ENCODE measurements around the gene KRT73. TPM values are rescaled to one million over a fixed set of nuclear protein-coding genes. Genes with fewer than 3 reads are reported as not detected.

The KRT73 gene
- total RNA-seq, 1 donor from 2014 or later = not detected

- ATAC-seq (ENCODE audit: low read depth) (no peak), DNase-seq (no peak)
- no peaks in the 10 kb centered on the region for H3K9me3 Mint-ChIP-seq
- H3K27ac Mint-ChIP-seq = no peak overlapping the region
- CTCF ChIA-PET = no interaction called here
- TF ChIP-seq CTCF (IDR thresholded peaks at IDR 0.05) = no peak
- no peaks in the 10 kb centered on the region for H3K36me3 Mint-ChIP-seq (ENCODE audit: low read depth)
- no peak overlapping the region for H3K4me3 Mint-ChIP-seq
- POLR2A ChIA-PET = no interaction called here
- H3K27me3 Mint-ChIP-seq = peaks cover 13% of the 10 kb centered on the region
- intact Hi-C loops (cut with micrococcal nuclease) = no loop called here
- H3K4me1 Mint-ChIP-seq = no peaks in the 10 kb centered on the region
Observed at GRCh38 chr12:52577316-52577715, 41.0 kb downstream of the KRT73 start.

- TF ChIP-seq CTCF (IDR thresholded peaks at IDR 0.05) = no peak
- ATAC-seq (ENCODE audit: low read depth) (no peak), DNase-seq (no peak)
- no peak overlapping the region for H3K4me3 Mint-ChIP-seq
- intact Hi-C loops (cut with micrococcal nuclease) = no loop called here
- POLR2A ChIA-PET = no interaction called here
- no peaks in the 10 kb centered on the region for H3K9me3 Mint-ChIP-seq
- peaks cover 15% of the 10 kb centered on the region for H3K27me3 Mint-ChIP-seq
- CTCF ChIA-PET = no interaction called here
- no peak overlapping the region for H3K27ac Mint-ChIP-seq
- no peaks in the 10 kb centered on the region for H3K4me1 Mint-ChIP-seq
- H3K36me3 Mint-ChIP-seq (ENCODE audit: low read depth) = no peaks in the 10 kb centered on the region
Observed at GRCh38 chr12:52575948-52576347, 42.4 kb downstream of the KRT73 start.

GRCh38 chr12:52575256-52575655, 43.1 kb downstream of the KRT73 start:
- TF ChIP-seq CTCF (IDR thresholded peaks at IDR 0.05) = no peak
- Mint-ChIP-seq H3K27ac (no peak overlapping the region), H3K9me3 (no peaks in the 10 kb centered on the region), H3K4me3 (no peak overlapping the region), H3K4me1 (no peaks in the 10 kb centered on the region), H3K27me3 (peaks cover 14% of the 10 kb centered on the region), H3K36me3 (ENCODE audit: low read depth) (no peaks in the 10 kb centered on the region)
- CTCF ChIA-PET = interaction anchor here (0.6 kb wide), 1 partner anchor 444 kb away, joined by 3 read pairs; no protein-coding TSS in a partner anchor
- DNase-seq (no peak), ATAC-seq (ENCODE audit: low read depth) (no peak)
- intact Hi-C loops (cut with micrococcal nuclease) = no loop called here
- POLR2A ChIA-PET = no interaction called here

- no peak for TF ChIP-seq CTCF (IDR thresholded peaks at IDR 0.05)
Observed at GRCh38 chr12:52573743-52574142, 44.6 kb downstream of the KRT73 start, which contains the start of gene KRT74. Gene KRT74, minus strand, starts transcription at chr12:52573843. Its CDS starts 66 bp downstream, at chr12:52573777.

GRCh38 chr12:52573306-52573705, 45.1 kb downstream of the KRT73 start:
- peaks cover 14% of the 10 kb centered on the region for H3K27me3 Mint-ChIP-seq
- no peaks in the 10 kb centered on the region for H3K9me3 Mint-ChIP-seq
- intact Hi-C loops (cut with micrococcal nuclease) = no loop called here
- H3K4me1 Mint-ChIP-seq = no peaks in the 10 kb centered on the region
- DNase-seq (no peak), ATAC-seq (ENCODE audit: low read depth) (no peak)
- no peak overlapping the region for H3K4me3 Mint-ChIP-seq
- no peak overlapping the region for H3K27ac Mint-ChIP-seq
- TF ChIP-seq CTCF (IDR thresholded peaks at IDR 0.05) = no peak
- ChIA-PET POLR2A (no interaction called here), CTCF (no interaction called here)
- H3K36me3 Mint-ChIP-seq (ENCODE audit: low read depth) = no peaks in the 10 kb centered on the region

More at GRCh38 chr12:52573743-52574142, 44.6 kb downstream of the KRT73 start, which contains the start of gene KRT74:
- CTCF ChIA-PET = no interaction called here
- Mint-ChIP-seq H3K4me3 (no peak within 1 kb of the TSS), H3K9me3 (no peaks in the 10 kb centered on the region), H3K27me3 (peaks cover 14% of the 10 kb centered on the region), H3K27ac (no peak within 1 kb of the TSS), H3K36me3 (ENCODE audit: low read depth) (no peaks in the 10 kb centered on the region), H3K4me1 (no peaks in the 10 kb centered on the region)
- intact Hi-C loops (cut with micrococcal nuclease) = no loop called here
- ATAC-seq (ENCODE audit: low read depth) (no peak), DNase-seq (no peak)
- POLR2A ChIA-PET = no interaction called here

Measured in activated B cell treated with CpG ODN at 0.5 μM for 24 hours (primary cell).